Measurements from ENCODE around the gene NLGN3. TPM values are rescaled to one million over a fixed set of nuclear protein-coding genes. Genes with fewer than 3 reads are reported as not detected.

Gene NLGN3
- total RNA-seq, 2 experiments from 2014 or later: 0.77 to 0.78 TPM

DNA sequence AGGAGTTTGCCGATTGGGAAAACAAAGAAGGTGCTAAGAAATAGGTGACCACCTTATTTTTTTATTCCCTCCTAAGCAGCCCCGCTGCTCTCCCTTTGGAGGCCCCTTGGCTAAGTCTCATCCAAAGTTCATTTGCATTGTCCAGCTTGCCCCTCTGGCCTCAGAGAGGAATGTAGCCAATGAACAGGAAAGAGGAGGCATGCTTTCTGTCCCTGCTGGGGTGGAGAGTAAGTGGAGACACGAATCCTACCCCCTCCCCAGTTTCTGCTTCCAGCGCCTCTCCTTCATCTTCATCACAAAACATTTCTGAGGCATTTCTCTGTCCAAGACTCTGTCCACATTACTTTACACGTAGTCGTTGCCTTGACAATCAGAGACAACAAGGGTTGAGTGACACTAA, 38.7 kb downstream of the NLGN3 start:
- H3K4me3 Mint-ChIP-seq: no peak overlapping the region
- CTCF ChIA-PET: no interaction called here
- POLR2A ChIA-PET: interaction anchor here (0.6 to 1.9 kb wide), 3 partner anchors 100 to 183 kb away, joined by 3 to 13 read pairs (median 12); partner anchors contain the start of genes NONO and TAF1
- H3K9me3 Mint-ChIP-seq (ENCODE audit: low read depth): no peaks in the 10 kb centered on the region
- H3K27ac Mint-ChIP-seq: no peak overlapping the region
- intact Hi-C loops (cut with DNase I, micrococcal nuclease): loop anchor here (5.0 to 10.0 kb wide), 4 partner anchors 66 to 1051 kb away; partner anchors contain the start of genes IGBP1 (in 1 of the 2), MED12 (in 1 of the 2) and TAF1 (in 1 of the 2)
- peaks cover 2% of the 10 kb centered on the region for H3K36me3 Mint-ChIP-seq (ENCODE audit: low read depth)
- no peaks in the 10 kb centered on the region for H3K27me3 Mint-ChIP-seq
- ATAC-seq (no peak), DNase-seq (no peak)
- H3K4me1 Mint-ChIP-seq: peaks cover 13% of the 10 kb centered on the region

DNA sequence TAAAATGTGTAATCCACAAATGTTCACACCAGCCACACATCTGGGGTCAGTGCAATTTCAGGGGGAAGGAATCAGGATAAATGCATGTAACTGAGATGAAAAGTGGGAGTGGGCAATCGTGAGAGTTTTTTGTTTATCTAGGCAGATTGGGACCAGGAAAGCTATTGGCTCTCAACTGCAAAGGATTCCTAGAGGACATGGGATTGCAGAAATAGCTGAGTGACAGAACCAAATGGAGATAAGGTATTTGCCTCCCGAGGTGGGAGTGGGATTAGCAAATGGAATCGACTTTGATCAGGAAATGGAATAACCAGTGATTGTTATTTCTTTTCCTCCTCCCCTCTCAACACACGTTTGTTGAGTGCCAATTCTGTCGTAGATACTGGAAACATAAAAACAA, 39.5 kb downstream of the NLGN3 start:
- ATAC-seq (no peak), DNase-seq (no peak)
- intact Hi-C loops (cut with DNase I, micrococcal nuclease): loop anchor here (5.0 to 10.0 kb wide), 4 partner anchors 67 to 1052 kb away; partner anchors contain the start of genes IGBP1 (in 1 of the 2), MED12 (in 1 of the 2) and TAF1 (in 1 of the 2)
- peaks cover 13% of the 10 kb centered on the region for H3K4me1 Mint-ChIP-seq
- POLR2A ChIA-PET: no interaction called here
- H3K27ac Mint-ChIP-seq: no peak overlapping the region
- H3K4me3 Mint-ChIP-seq: no peak overlapping the region
- CTCF ChIA-PET: no interaction called here
- no peaks in the 10 kb centered on the region for H3K9me3 Mint-ChIP-seq (ENCODE audit: low read depth)
- H3K36me3 Mint-ChIP-seq (ENCODE audit: low read depth): peaks cover 2% of the 10 kb centered on the region
- no peaks in the 10 kb centered on the region for H3K27me3 Mint-ChIP-seq

DNA sequence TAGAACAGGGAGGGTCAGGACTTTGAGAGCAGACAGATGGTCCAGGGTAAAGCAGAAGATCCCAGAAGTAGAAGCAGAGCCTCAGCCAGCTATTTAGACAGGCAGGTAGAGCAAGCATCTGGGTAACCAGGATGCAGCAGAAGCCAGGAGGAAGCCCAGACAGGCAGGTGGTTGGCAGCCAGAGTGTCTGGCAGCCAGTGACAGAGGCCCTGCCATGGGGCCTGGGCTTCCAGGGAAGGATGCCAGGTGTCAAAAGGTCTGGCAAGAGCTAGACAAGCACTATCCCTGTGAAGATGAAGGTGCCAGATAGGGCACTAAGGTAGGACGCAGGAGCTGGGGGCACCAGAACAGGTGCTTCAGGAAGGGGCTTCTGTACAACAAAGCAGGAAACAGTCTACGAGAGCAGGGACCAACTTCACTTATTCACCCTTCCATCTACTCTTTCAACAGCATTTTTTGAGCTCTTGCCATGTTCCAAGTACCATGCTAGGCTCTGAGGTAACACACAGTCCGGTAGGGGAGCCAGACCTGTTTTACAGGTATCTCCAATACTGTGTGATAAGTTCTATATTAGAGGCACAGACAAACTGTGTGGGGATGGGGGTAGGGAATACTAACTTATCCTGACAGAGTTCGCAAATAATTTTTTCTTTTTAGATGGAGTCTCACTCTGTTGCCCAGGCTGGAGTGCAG, 40.3 kb downstream of the NLGN3 start:
- no peak overlapping the region for H3K27ac Mint-ChIP-seq
- H3K4me1 Mint-ChIP-seq: peaks cover 13% of the 10 kb centered on the region
- no peaks in the 10 kb centered on the region for H3K9me3 Mint-ChIP-seq (ENCODE audit: low read depth)
- ChIA-PET POLR2A (no interaction called here), CTCF (no interaction called here)
- DNase-seq (no peak), ATAC-seq (no peak)
- H3K27me3 Mint-ChIP-seq: no peaks in the 10 kb centered on the region
- H3K4me3 Mint-ChIP-seq: no peak overlapping the region
- intact Hi-C loops (cut with DNase I, micrococcal nuclease): loop anchor here (5.0 to 10.0 kb wide), 4 partner anchors 68 to 1053 kb away; partner anchors contain the start of genes IGBP1 (in 1 of the 2), MED12 (in 1 of the 2) and TAF1 (in 1 of the 2)
- peaks cover 2% of the 10 kb centered on the region for H3K36me3 Mint-ChIP-seq (ENCODE audit: low read depth)

DNA sequence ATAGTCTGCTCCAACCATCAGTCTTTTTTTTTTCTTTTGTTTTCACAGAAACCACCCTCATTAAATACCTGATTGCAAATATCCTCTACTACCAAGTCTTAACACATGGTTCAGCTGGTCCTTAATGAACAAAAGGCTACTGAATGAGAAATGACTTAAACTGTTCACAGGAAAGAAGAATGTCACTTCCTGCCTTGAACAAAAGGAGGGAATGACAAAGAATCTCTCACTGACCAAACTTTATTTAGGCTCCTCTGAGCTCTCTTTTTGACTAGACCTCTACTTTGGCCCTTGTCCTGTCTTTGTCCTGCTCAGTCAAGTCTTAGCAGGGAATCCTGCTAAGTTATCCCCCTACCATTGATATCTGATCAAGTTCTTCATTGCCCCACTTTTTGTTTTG, 46.6 kb downstream of the NLGN3 start:
- no peak for ATAC-seq
- Mint-ChIP-seq H3K36me3 (ENCODE audit: low read depth) (peaks cover 3% of the 10 kb centered on the region), H3K4me3 (no peak overlapping the region), H3K4me1 (peaks cover 26% of the 10 kb centered on the region), H3K27me3 (no peaks in the 10 kb centered on the region), H3K9me3 (ENCODE audit: low read depth) (no peaks in the 10 kb centered on the region), H3K27ac (peak overlapping the region; percentile 23)
- no peak for DNase-seq
- intact Hi-C loops (cut with DNase I, micrococcal nuclease): no loop called here
- CTCF ChIA-PET: interaction anchor here (0.6 to 1.2 kb wide), 3 partner anchors 9 to 182 kb away, joined by 3 to 4 read pairs (median 3); no protein-coding TSS in a partner anchor
- POLR2A ChIA-PET: no interaction called here

DNA sequence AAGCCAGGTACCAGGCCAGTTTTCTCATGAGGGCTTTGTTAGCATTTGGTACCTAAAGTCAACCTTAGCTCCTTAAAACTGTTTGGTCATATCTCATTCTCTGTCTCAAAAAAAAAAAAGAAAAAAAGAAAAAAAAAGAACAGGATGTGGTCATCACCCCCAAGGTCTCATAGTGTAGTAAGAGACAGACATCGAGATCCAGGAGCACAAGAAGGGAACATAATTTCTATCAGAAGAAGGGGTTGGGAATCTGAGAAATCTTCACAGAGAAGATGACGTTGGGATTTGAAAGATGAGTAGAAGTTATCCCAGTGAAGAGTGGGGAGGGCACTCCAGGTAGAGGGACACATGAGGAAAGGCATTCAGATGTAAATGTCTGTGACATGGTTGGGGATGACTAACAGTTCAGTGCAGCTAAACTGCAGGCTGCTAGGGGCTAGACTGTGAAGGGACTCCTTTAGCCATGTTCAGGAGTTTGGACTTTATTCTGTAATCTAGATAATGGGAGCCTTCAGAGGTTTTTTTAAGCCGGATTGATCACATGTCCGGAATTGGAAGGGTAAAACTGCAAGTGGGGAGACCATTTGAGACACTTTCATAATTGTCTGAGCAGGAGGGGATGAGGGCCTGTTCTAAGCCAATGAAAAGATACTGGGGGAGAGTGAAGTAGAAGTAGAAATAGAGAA, 51.5 kb downstream of the NLGN3 start:
- peaks cover 26% of the 10 kb centered on the region for H3K4me1 Mint-ChIP-seq
- no peaks in the 10 kb centered on the region for H3K36me3 Mint-ChIP-seq (ENCODE audit: low read depth)
- H3K9me3 Mint-ChIP-seq (ENCODE audit: low read depth): no peaks in the 10 kb centered on the region
- H3K4me3 Mint-ChIP-seq: peak overlapping the region; percentile 76
- no peaks in the 10 kb centered on the region for H3K27me3 Mint-ChIP-seq
- H3K27ac Mint-ChIP-seq: peak overlapping the region; percentile 94
- ChIA-PET POLR2A (interaction anchor here (0.6 to 0.7 kb wide), 4 partner anchors 14 to 1014 kb away, joined by 3 to 4 read pairs (median 4); no protein-coding TSS in a partner anchor), CTCF (interaction anchor here (0.7 to 1.5 kb wide), 4 partner anchors 14 to 164 kb away, joined by 3 to 4 read pairs (median 4); no protein-coding TSS in a partner anchor)
- DNase-seq: peak; percentile 31
- ATAC-seq: peak; percentile 85
- intact Hi-C loops (cut with DNase I, micrococcal nuclease): loop anchor here (1.0 to 5.0 kb wide), 5 partner anchors 14 to 171 kb away; partner anchors contain the start of genes ZMYM3 (in 2 of the 2), NONO (in 1 of the 2) and TAF1 (in 1 of the 2)

DNA sequence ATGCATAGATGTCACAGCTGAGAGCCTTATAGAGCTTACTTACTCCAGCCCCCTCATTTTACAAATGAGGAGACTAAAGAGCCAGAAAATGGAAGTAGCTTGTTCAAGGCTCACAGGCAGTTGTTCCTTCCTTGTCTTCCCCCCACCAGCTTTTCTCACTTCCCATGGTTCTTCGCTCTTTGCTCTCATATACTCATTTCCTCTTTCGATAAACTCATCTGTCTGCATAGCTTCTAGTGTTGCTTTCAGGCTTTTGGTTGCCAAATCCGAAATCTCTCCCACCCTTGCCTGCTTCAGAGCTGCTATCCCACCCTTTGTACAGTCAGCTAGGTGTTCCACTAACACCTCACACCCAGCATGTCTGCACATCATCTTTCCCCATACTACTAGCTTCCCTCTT, 53.4 kb downstream of the NLGN3 start:
- no peaks in the 10 kb centered on the region for H3K9me3 Mint-ChIP-seq (ENCODE audit: low read depth)
- H3K36me3 Mint-ChIP-seq (ENCODE audit: low read depth): no peaks in the 10 kb centered on the region
- intact Hi-C loops (cut with DNase I, micrococcal nuclease): loop anchor here (5.0 kb wide), 2 partner anchors 54 to 169 kb away; partner anchors contain the start of genes TAF1 (in 1 of the 2) and ZMYM3 (in 1 of the 2)
- ChIA-PET POLR2A (interaction anchor here (0.6 kb wide), 1 partner anchor 105 kb away, joined by 3 read pairs; no protein-coding TSS in a partner anchor), CTCF (interaction anchor here (0.6 to 1.5 kb wide), 6 partner anchors 16 to 786 kb away, joined by 3 to 4 read pairs (median 3); partner anchors contain the start of gene TAF1)
- peak overlapping the region; percentile 76 for H3K4me3 Mint-ChIP-seq
- no peak for DNase-seq
- peaks cover 17% of the 10 kb centered on the region for H3K4me1 Mint-ChIP-seq
- H3K27me3 Mint-ChIP-seq: no peaks in the 10 kb centered on the region
- ATAC-seq: peak; percentile 53
- peak overlapping the region; percentile 86 for H3K27ac Mint-ChIP-seq

DNA sequence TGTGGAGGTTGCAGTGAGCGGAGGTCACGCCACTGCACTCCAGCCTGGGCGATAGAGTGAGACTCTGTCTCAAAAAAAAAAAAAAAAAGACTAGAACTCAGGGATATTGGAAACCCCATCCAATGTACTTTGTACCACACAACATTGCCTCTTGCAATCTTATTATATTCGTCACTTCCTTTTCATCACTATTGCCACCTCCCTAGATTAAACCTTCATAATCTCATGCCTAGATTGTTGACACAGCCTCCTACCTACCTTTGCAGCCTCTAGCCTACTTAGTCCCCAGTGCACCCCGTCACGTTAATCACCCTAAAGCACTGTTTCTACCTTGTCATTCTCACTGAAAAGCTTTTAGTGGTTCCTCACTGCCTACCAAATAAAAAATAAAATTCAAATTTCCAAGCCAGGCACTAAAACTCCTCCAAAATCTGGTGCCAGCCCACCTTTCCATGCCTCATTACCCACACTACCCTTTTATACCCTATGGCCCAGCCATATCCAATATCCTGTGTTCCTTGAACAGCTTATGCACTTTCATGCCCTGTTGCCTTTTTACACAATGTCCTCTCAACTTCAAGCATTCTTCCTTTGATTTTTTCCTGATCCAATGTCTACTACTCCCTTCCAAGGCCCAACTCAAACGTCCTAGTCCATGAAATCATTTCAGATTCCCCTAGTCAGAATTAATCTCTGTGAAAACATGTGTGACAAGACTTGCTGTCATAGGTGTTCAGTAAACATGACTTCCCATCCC, 54.8 kb downstream of the NLGN3 start:
- Mint-ChIP-seq H3K4me1 (peaks cover 14% of the 10 kb centered on the region), H3K27me3 (no peaks in the 10 kb centered on the region), H3K4me3 (no peak overlapping the region), H3K36me3 (ENCODE audit: low read depth) (no peaks in the 10 kb centered on the region), H3K27ac (peak overlapping the region; percentile 47), H3K9me3 (ENCODE audit: low read depth) (no peaks in the 10 kb centered on the region)
- DNase-seq (no peak), ATAC-seq (no peak)
- intact Hi-C loops (cut with DNase I, micrococcal nuclease): loop anchor here (5.0 kb wide), 2 partner anchors 53 to 168 kb away; partner anchors contain the start of genes TAF1 (in 1 of the 2) and ZMYM3 (in 1 of the 2)
- CTCF ChIA-PET: interaction anchor here (0.6 kb wide), 1 partner anchor 35 kb away, joined by 4 read pairs; no protein-coding TSS in a partner anchor
- POLR2A ChIA-PET: no interaction called here

DNA sequence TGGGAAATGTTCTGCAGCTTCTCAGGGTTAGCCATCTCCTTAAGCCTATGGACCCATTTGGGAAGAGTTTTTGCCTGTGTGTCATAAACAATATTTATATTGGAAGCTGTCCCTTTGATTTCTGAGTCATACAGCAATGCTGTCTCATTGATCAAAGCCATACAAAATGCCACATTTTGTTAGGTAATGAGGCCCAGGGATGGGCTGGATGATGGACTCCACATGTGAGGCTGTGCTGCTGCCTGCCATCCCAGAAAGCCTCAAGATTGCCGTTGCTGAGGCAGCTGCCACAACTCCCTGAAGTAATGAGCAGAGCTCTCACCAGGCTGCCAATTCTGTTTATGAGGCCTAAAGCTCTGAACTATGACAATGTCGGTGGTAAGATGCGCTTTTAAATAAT, 66.2 kb downstream of the NLGN3 start:
- POLR2A ChIA-PET: no interaction called here
- CTCF ChIA-PET: no interaction called here
- Mint-ChIP-seq H3K27ac (no peak overlapping the region), H3K4me1 (no peaks in the 10 kb centered on the region), H3K4me3 (no peak overlapping the region), H3K36me3 (ENCODE audit: low read depth) (no peaks in the 10 kb centered on the region), H3K27me3 (no peaks in the 10 kb centered on the region), H3K9me3 (ENCODE audit: low read depth) (no peaks in the 10 kb centered on the region)
- DNase-seq (no peak), ATAC-seq (no peak)
- intact Hi-C loops (cut with DNase I, micrococcal nuclease): no loop called here

DNA sequence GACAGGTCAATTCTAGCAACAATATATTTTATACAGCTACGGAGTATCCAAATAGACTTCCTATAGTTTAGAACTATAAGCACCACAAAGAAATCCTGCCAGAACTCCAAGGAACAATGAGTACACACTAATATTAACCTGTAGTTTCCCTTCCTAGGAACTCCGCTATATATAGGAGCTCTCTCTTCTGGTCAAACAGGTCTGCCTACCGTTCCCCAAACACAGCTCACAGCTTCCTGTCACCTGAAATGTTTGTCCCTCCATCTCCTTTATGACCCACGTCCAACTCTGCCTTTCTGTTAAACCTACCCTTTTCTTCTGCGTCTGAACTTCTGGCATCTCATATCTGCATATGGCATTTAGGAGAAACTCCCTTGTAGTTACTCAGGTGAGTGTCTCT, 67.9 kb downstream of the NLGN3 start:
- POLR2A ChIA-PET: no interaction called here
- H3K4me3 Mint-ChIP-seq: no peak overlapping the region
- ATAC-seq (no peak), DNase-seq (no peak)
- no peak overlapping the region for H3K27ac Mint-ChIP-seq
- CTCF ChIA-PET: interaction anchor here (0.5 kb wide), 1 partner anchor 171 kb away, joined by 3 read pairs; no protein-coding TSS in a partner anchor
- intact Hi-C loops (cut with DNase I, micrococcal nuclease): no loop called here
- no peaks in the 10 kb centered on the region for H3K9me3 Mint-ChIP-seq (ENCODE audit: low read depth)
- H3K36me3 Mint-ChIP-seq (ENCODE audit: low read depth): no peaks in the 10 kb centered on the region
- H3K4me1 Mint-ChIP-seq: peaks cover 3% of the 10 kb centered on the region
- no peaks in the 10 kb centered on the region for H3K27me3 Mint-ChIP-seq

DNA sequence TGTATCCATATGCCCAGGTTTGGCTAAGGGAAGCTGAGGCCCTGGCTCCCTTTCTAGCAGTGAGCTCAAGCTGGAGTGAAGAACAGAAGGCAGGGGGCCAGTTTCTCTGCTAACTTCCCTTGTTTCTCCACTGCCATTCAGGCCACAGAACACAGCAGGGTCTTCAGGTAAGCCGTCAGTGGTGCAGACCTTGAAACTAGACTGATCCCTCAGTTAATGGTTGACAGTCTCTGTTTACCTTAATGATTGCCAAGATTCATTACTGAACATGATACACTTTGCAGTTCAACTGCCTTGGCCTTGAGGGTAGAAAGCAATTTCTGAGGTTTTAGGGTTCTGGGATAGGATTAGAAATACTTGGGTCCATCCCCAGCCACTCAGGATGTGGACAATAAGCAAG, 69.5 kb downstream of the NLGN3 start:
- ATAC-seq: no peak
- intact Hi-C loops (cut with DNase I, micrococcal nuclease): no loop called here
- Mint-ChIP-seq H3K4me1 (peaks cover 3% of the 10 kb centered on the region), H3K27ac (no peak overlapping the region), H3K9me3 (ENCODE audit: low read depth) (no peaks in the 10 kb centered on the region), H3K36me3 (ENCODE audit: low read depth) (no peaks in the 10 kb centered on the region), H3K27me3 (no peaks in the 10 kb centered on the region), H3K4me3 (no peak overlapping the region)
- CTCF ChIA-PET: no interaction called here
- no peak for DNase-seq
- POLR2A ChIA-PET: no interaction called here
